GM12891 (cell line): ENCODE data around the gene TOP1.

ENCODE experiments used
- POLR2A ChIP-seq: IDR thresholded peaks from 2 replicates; pipeline ENCODE4 v1.6.1; 2011; ENCODE audit warnings: low read depth, low read length, control low read depth
- POLR2AphosphoS5 ChIP-seq: IDR thresholded peaks from 2 replicates; pipeline ENCODE4 v1.6.1; 2011; ENCODE audit warnings: low read depth, low read length, control low read depth
- TAF1 ChIP-seq: IDR thresholded peaks from 2 replicates; pipeline ENCODE4 v1.6.1; 2011; ENCODE audit warnings: low read depth, low read length, control low read depth

- no peak for TF ChIP-seq POLR2A
- no peak for TF ChIP-seq TAF1
- no peak for TF ChIP-seq POLR2AphosphoS5
These were observed 79.9 kb downstream of the TOP1 start for GRCh38 chr20:41108531-41108930.
